Subcutaneous abdominal adipose tissue (tissue), 5 donors: ENCODE measurements around the gene OLFM3.

Source experiments
- H3K27ac ChIP-seq: one replicate; pipeline ENCODE4 v1.7.0; 2013; ENCODE audit warnings: low read depth, mild to moderate bottlenecking, inconsistent platforms, low read length, moderate library complexity
- H3K27me3 ChIP-seq, 5 donors: one replicate each; pipeline ENCODE4 v1.7.0; 2013; ENCODE audit warnings: low read length in 5 of 5, inconsistent platforms in 1 of 5; ENCODE audit not compliant: control insufficient read depth in 5 of 5, insufficient read depth in 4 of 5
- H3K36me3 ChIP-seq, 5 donors: one replicate each; pipeline ENCODE4 v1.7.0; 2013; ENCODE audit warnings: low read length in 5 of 5; ENCODE audit not compliant: control insufficient read depth in 5 of 5, insufficient read depth in 5 of 5
- H3K4me1 ChIP-seq, 5 donors: one replicate each; pipeline ENCODE4 v1.7.0; 2013; ENCODE audit warnings: low read length in 5 of 5, mild to moderate bottlenecking in 3 of 5, moderate library complexity in 1 of 5; ENCODE audit not compliant: control insufficient read depth in 5 of 5, insufficient read depth in 5 of 5
- H3K4me3 ChIP-seq, 5 donors: one replicate each; pipeline ENCODE4 v1.7.0; 2013; ENCODE audit warnings: low read length in 5 of 5, low read depth in 1 of 5
- H3K9ac ChIP-seq, 5 donors: one replicate each; pipeline ENCODE4 v1.7.0; 2013; ENCODE audit warnings: low read length in 5 of 5, mild to moderate bottlenecking in 4 of 5, moderate library complexity in 3 of 5
- H3K9me3 ChIP-seq, 5 donors: one replicate each; pipeline ENCODE4 v1.7.0; 2013; ENCODE audit warnings: low read length in 5 of 5; ENCODE audit not compliant: control insufficient read depth in 5 of 5
- donor health status: healthy.
- donor health status: healthy.
- donor health status: healthy.
- donor health status: healthy.
- donor health status: healthy.

The OLFM3 gene

GRCh38 chr1:101875891-101876290 is 120.8 kb downstream of the OLFM3 start:
- no peaks in the 10 kb centered on the region for H3K36me3 ChIP-seq
- H3K9ac ChIP-seq = no peak overlapping the region
- H3K4me3 ChIP-seq = no peak overlapping the region
- H3K4me1 ChIP-seq = no peaks in the 10 kb centered on the region
- no peaks in the 10 kb centered on the region for H3K27me3 ChIP-seq
- no peak overlapping the region for H3K27ac ChIP-seq
- no peaks in the 10 kb centered on the region for H3K9me3 ChIP-seq

- Histone ChIP-seq H3K27me3 (no peaks in the 10 kb centered on the region), H3K36me3 (no peaks in the 10 kb centered on the region), H3K4me1 (no peaks in the 10 kb centered on the region), H3K9me3 (no peaks in the 10 kb centered on the region), H3K9ac (no peak overlapping the region), H3K27ac (no peak overlapping the region), H3K4me3 (no peak overlapping the region)
Observed at GRCh38 chr1:101873672-101874071, 123.1 kb downstream of the OLFM3 start.

- Histone ChIP-seq H3K9ac (no peak overlapping the region), H3K27me3 (no peaks in the 10 kb centered on the region), H3K36me3 (no peaks in the 10 kb centered on the region), H3K4me3 (no peak overlapping the region), H3K4me1 (no peaks in the 10 kb centered on the region), H3K27ac (no peak overlapping the region), H3K9me3 (no peaks in the 10 kb centered on the region)
Observed at GRCh38 chr1:101859941-101860340, 136.8 kb downstream of the OLFM3 start.

- Histone ChIP-seq H3K27ac (no peak overlapping the region), H3K9ac (no peak overlapping the region), H3K4me3 (no peak overlapping the region), H3K36me3 (no peaks in the 10 kb centered on the region), H3K27me3 (no peaks in the 10 kb centered on the region), H3K4me1 (no peaks in the 10 kb centered on the region), H3K9me3 (no peaks in the 10 kb centered on the region)
Observed at GRCh38 chr1:101854271-101854670, 142.5 kb downstream of the OLFM3 start.

- no peak overlapping the region for H3K9ac ChIP-seq
- H3K27me3 ChIP-seq = no peaks in the 10 kb centered on the region
- H3K36me3 ChIP-seq = no peaks in the 10 kb centered on the region
- H3K9me3 ChIP-seq = no peaks in the 10 kb centered on the region
- no peak overlapping the region for H3K4me3 ChIP-seq
- H3K27ac ChIP-seq = no peak overlapping the region
- no peaks in the 10 kb centered on the region for H3K4me1 ChIP-seq
Observed at GRCh38 chr1:101852936-101853335, 143.8 kb downstream of the OLFM3 start.

GRCh38 chr1:101849356-101849755 is 147.4 kb downstream of the OLFM3 start:
- no peak overlapping the region for H3K27ac ChIP-seq
- no peaks in the 10 kb centered on the region for H3K9me3 ChIP-seq
- no peak overlapping the region for H3K4me3 ChIP-seq
- H3K9ac ChIP-seq = no peak overlapping the region
- H3K27me3 ChIP-seq = peaks cover 0 to 5% (median 3%) of the 10 kb centered on the region in 5 donors
- H3K36me3 ChIP-seq = no peaks in the 10 kb centered on the region
- no peaks in the 10 kb centered on the region for H3K4me1 ChIP-seq

- no peaks in the 10 kb centered on the region for H3K36me3 ChIP-seq
Observed at GRCh38 chr1:101847626-101848025, 149.1 kb downstream of the OLFM3 start.

GRCh38 chr1:101846820-101847219 is 149.9 kb downstream of the OLFM3 start:
- Histone ChIP-seq H3K9ac (no peak overlapping the region), H3K27ac (no peak overlapping the region), H3K9me3 (peaks cover 0 to 2% (median 0%) of the 10 kb centered on the region in 5 donors), H3K4me3 (no peak overlapping the region), H3K4me1 (no peaks in the 10 kb centered on the region), H3K27me3 (peaks cover 0 to 5% (median 3%) of the 10 kb centered on the region in 5 donors), H3K36me3 (no peaks in the 10 kb centered on the region)

More at GRCh38 chr1:101847626-101848025, 149.1 kb downstream of the OLFM3 start:
- H3K9me3 ChIP-seq = no peaks in the 10 kb centered on the region
- H3K4me3 ChIP-seq = no peak overlapping the region
- H3K27ac ChIP-seq = no peak overlapping the region
- no peaks in the 10 kb centered on the region for H3K4me1 ChIP-seq
- H3K9ac ChIP-seq = no peak overlapping the region
- peaks cover 0 to 5% (median 3%) of the 10 kb centered on the region in 5 donors for H3K27me3 ChIP-seq

- Histone ChIP-seq H3K36me3 (no peaks in the 10 kb centered on the region), H3K4me1 (no peaks in the 10 kb centered on the region), H3K27me3 (peaks cover 0 to 5% (median 3%) of the 10 kb centered on the region in 5 donors), H3K9me3 (peaks cover 0 to 2% (median 0%) of the 10 kb centered on the region in 5 donors), H3K9ac (no peak overlapping the region), H3K27ac (no peak overlapping the region), H3K4me3 (no peak overlapping the region)
Observed at GRCh38 chr1:101843160-101843559, 153.6 kb downstream of the OLFM3 start.

GRCh38 chr1:101841824-101842223 is 154.9 kb downstream of the OLFM3 start:
- peaks cover 0 to 2% (median 0%) of the 10 kb centered on the region in 5 donors for H3K9me3 ChIP-seq
- H3K27me3 ChIP-seq = peaks cover 0 to 3% (median 2%) of the 10 kb centered on the region in 5 donors
- no peak overlapping the region for H3K27ac ChIP-seq
- H3K9ac ChIP-seq = no peak overlapping the region
- no peaks in the 10 kb centered on the region for H3K36me3 ChIP-seq
- no peaks in the 10 kb centered on the region for H3K4me1 ChIP-seq
- no peak overlapping the region for H3K4me3 ChIP-seq

GRCh38 chr1:101835988-101836387 is 160.7 kb downstream of the OLFM3 start:
- no peaks in the 10 kb centered on the region for H3K36me3 ChIP-seq
- H3K27me3 ChIP-seq = no peaks in the 10 kb centered on the region
- H3K4me1 ChIP-seq = no peaks in the 10 kb centered on the region
- H3K9ac ChIP-seq = no peak overlapping the region
- H3K4me3 ChIP-seq = no peak overlapping the region
- H3K9me3 ChIP-seq = no peaks in the 10 kb centered on the region
- H3K27ac ChIP-seq = no peak overlapping the region
